Left ventricle myocardium inferior (tissue), 1 donor: ENCODE measurements around the gene GAS7. TPM values are rescaled to one million over a fixed set of nuclear protein-coding genes. Genes with fewer than 3 reads are reported as not detected.
A peak's percentile ranks its signal among the peaks of the same experiment; 100 is the strongest.

ENCODE experiments used
- DNase-seq: peaks from one replicate; pipeline ENCODE4 v3.0.0-alpha.2; 2020
- H3K27ac ChIP-seq: fragments of 200-600 bp; replicated peaks from 2 replicates; pipeline ENCODE4 v1.8.0; 2021
- H3K27me3 ChIP-seq: fragments of 200-600 bp; 2 replicates; pipeline ENCODE4 v1.8.0; 2021; ENCODE audit warnings: low read depth
- H3K36me3 ChIP-seq: fragments of 200-600 bp; 2 replicates; pipeline ENCODE4 v1.8.0; 2021
- H3K4me1 ChIP-seq: fragments of 200-600 bp; 2 replicates; pipeline ENCODE4 v1.8.0; 2021
- H3K4me3 ChIP-seq: fragments of 200-600 bp; 2 replicates; pipeline ENCODE4 v1.8.0; 2021; ENCODE audit warnings: mild to moderate bottlenecking, moderate library complexity
- H3K9me3 ChIP-seq: fragments of 200-600 bp; replicated peaks from 2 replicates; pipeline ENCODE4 v1.8.0; 2021
- intact Hi-C: fragments of 100-400 bp; cut with micrococcal nuclease; formaldehyde crosslinking; loops from one replicate; pipeline ENCODE4 v1.11.0; 2022
- total RNA-seq: library from RNA; stranded (reverse); fragmentation: NEBNext Ultra II Directional; extraction: Animal tissue kit (Norgen Biotek cat#: 25700); gene quantifications from one replicate; pipeline ENCODE4 v1.2.1, GENCODE V29; 2021
- TF ChIP-seq, protein P1 (sequence below): fragments of 200-600 bp; IDR thresholded peaks from 2 replicates; pipeline ENCODE4 v1.8.0; 2021; ENCODE audit warnings: antibody characterized with exemption, mild to moderate bottlenecking, borderline replicate concordance
- donor health status: DM: no; HTN: yes; CAD: no; lungs with severe emphysema.

GAS7 gene
- total RNA-seq, 1 donor from 2014 or later, result 87.6 TPM

- Histone ChIP-seq H3K4me1 (peaks cover 3% of the 10 kb centered on the region), H3K9me3 (no peaks in the 10 kb centered on the region), H3K36me3 (no peaks in the 10 kb centered on the region), H3K4me3 (peak overlapping the region; percentile 5), H3K27me3 (no peaks in the 10 kb centered on the region), H3K27ac (no peak overlapping the region)
- intact Hi-C loops, result no loop called here
- no peak for DNase-seq
- TF ChIP-seq, protein P1, sequence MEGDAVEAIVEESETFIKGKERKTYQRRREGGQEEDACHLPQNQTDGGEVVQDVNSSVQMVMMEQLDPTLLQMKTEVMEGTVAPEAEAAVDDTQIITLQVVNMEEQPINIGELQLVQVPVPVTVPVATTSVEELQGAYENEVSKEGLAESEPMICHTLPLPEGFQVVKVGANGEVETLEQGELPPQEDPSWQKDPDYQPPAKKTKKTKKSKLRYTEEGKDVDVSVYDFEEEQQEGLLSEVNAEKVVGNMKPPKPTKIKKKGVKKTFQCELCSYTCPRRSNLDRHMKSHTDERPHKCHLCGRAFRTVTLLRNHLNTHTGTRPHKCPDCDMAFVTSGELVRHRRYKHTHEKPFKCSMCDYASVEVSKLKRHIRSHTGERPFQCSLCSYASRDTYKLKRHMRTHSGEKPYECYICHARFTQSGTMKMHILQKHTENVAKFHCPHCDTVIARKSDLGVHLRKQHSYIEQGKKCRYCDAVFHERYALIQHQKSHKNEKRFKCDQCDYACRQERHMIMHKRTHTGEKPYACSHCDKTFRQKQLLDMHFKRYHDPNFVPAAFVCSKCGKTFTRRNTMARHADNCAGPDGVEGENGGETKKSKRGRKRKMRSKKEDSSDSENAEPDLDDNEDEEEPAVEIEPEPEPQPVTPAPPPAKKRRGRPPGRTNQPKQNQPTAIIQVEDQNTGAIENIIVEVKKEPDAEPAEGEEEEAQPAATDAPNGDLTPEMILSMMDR, result no peak
These were observed 36.3 kb downstream of the GAS7 start for GRCh38 chr17:10162096-10162495.

DNA sequence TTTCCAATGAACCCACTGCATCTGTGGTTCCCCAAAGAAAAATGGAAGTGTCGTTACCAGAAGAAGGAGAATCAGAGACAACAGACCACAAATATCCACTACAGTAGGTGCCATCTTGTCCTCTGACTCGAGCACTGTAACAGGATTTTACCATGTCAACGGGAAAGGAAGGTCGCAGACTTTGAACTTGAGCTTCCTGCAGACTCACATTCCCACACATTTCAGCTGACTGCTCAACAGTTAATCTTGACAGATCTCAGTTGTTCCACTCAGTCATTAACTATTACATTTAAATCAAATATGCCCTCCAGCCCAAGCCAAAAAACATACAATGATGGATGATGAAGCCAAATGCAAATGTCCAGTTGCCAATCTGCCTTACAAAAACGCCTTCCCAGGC is 37.0 kb downstream of the GAS7 start:
- TF ChIP-seq, protein P1, result no peak
- H3K4me1 ChIP-seq, result peaks cover 6% of the 10 kb centered on the region
- H3K36me3 ChIP-seq, result no peaks in the 10 kb centered on the region
- no peaks in the 10 kb centered on the region for H3K9me3 ChIP-seq
- H3K27ac ChIP-seq, result no peak overlapping the region
- DNase-seq, result no peak
- H3K4me3 ChIP-seq, result no peak overlapping the region
- no peaks in the 10 kb centered on the region for H3K27me3 ChIP-seq
- intact Hi-C loops, result no loop called here

DNA sequence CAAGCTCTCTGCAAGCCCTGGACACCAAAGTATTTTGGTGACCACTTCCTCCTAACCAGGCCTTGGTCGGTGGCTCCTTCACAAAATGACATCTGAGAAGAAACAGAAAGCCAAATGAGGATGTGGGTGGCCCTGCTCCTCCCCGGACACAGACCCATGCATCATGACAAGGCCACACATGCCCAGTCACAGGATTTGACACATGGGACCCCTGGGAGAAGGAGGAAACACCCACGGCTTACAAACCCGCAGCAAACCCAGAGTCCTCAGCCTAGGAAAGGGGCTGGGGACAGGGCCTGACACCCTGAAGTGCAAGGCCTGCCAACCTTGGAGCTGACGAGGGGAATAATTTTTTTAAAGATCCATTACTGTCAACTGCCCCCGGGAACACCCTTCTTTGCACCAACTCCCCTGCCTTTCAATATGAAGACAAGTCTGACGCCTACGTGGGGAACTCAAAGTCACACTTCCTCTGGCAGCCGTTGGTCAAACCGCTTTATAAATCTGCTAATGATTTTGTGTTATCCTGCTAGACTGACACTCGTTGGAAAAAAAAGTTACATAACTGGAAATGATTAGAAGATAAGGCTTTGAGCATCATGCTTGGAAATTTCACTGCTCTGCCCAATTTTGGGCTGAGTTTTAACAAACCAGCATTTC is 41.3 kb downstream of the GAS7 start:
- Histone ChIP-seq H3K4me1 (peaks cover 18% of the 10 kb centered on the region), H3K9me3 (no peaks in the 10 kb centered on the region), H3K27ac (peak overlapping the region; percentile 64), H3K36me3 (no peaks in the 10 kb centered on the region), H3K4me3 (no peak overlapping the region), H3K27me3 (no peaks in the 10 kb centered on the region)
- TF ChIP-seq, protein P1, result no peak
- intact Hi-C loops, result no loop called here
- DNase-seq, result peak; percentile 47

- H3K9me3 ChIP-seq, result no peaks in the 10 kb centered on the region
- peaks cover 23% of the 10 kb centered on the region for H3K4me1 ChIP-seq
- no peaks in the 10 kb centered on the region for H3K36me3 ChIP-seq
- DNase-seq, result no peak
- H3K4me3 ChIP-seq, result no peak overlapping the region
- TF ChIP-seq, protein P1, result no peak
- intact Hi-C loops, result no loop called here
- H3K27me3 ChIP-seq, result no peaks in the 10 kb centered on the region
- peak overlapping the region; percentile 64 for H3K27ac ChIP-seq
These were observed 41.8 kb downstream of the GAS7 start for GRCh38 chr17:10156599-10156947.

GRCh38 chr17:10156077-10156435 is 42.4 kb downstream of the GAS7 start:
- Histone ChIP-seq H3K4me3 (no peak overlapping the region), H3K4me1 (peaks cover 26% of the 10 kb centered on the region), H3K36me3 (no peaks in the 10 kb centered on the region), H3K27me3 (no peaks in the 10 kb centered on the region), H3K9me3 (no peaks in the 10 kb centered on the region), H3K27ac (peak overlapping the region; percentile 64)
- TF ChIP-seq, protein P1, result no peak
- intact Hi-C loops, result no loop called here
- no peak for DNase-seq
